22Rv1 (cell line): Measurements from ENCODE around the gene ZNF710.

ENCODE experiments used
- H3K27ac ChIP-seq: fragments of 450-650 bp; 2 replicates; pipeline ENCODE4 v1.5.1; 2017
- ZFX ChIP-seq: fragments of 450-650 bp; IDR thresholded peaks from 2 replicates; pipeline ENCODE4 v1.6.1; 2017; ENCODE audit warnings: antibody characterized with exemption, borderline replicate concordance
- TF ChIP-seq, protein P1 (sequence below): fragments of 450-650 bp; IDR thresholded peaks from 2 replicates; pipeline ENCODE4 v1.5.1; 2017; ENCODE audit warnings: mild to moderate bottlenecking

The ZNF710 gene

DNA sequence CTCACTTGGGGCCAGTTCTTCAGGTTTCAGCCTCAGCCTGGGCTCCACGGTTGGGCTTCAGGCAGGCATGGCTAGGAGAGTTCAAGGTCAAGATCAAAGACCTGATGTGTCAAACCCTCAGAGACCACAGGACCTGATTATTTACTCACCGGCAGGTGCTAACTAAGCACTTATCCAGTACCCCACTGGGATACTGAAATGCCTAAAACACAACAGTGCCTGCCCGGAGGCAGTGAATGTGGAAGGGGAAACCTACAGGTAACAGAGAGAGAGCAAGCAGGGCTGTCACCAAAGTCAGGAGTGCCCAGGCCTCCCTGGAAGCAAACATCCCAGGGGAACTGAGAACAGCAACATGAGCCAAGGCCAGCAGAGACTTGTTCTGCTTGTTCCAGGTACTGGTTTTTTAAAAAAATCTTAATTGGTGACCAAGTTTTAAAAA is 94.4 kb downstream of the ZNF710 start:
- H3K27ac ChIP-seq = peak overlapping the region; percentile 38; the same call in 1 of the 2 replicates
- TF ChIP-seq, protein P1, sequence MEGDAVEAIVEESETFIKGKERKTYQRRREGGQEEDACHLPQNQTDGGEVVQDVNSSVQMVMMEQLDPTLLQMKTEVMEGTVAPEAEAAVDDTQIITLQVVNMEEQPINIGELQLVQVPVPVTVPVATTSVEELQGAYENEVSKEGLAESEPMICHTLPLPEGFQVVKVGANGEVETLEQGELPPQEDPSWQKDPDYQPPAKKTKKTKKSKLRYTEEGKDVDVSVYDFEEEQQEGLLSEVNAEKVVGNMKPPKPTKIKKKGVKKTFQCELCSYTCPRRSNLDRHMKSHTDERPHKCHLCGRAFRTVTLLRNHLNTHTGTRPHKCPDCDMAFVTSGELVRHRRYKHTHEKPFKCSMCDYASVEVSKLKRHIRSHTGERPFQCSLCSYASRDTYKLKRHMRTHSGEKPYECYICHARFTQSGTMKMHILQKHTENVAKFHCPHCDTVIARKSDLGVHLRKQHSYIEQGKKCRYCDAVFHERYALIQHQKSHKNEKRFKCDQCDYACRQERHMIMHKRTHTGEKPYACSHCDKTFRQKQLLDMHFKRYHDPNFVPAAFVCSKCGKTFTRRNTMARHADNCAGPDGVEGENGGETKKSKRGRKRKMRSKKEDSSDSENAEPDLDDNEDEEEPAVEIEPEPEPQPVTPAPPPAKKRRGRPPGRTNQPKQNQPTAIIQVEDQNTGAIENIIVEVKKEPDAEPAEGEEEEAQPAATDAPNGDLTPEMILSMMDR = no peak
- TF ChIP-seq ZFX = no peak

DNA sequence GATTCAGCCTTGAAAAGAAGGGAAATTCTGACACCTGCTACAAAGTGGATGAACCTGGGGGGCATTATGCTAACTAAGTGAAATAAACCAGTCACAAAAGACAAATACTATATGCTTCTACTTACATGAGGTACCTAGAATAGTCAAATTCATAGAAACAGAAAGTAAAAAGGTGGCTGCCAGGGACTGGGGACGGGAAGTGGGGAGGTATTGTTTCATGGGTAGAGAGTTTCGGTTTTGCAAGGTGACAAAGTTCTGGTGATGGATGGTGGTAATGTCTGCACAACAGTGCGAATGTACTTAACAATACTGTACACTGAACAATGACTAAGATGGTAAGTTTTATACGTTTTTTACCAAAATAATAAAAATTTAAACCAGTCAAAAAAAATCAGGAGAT is 96.4 kb downstream of the ZNF710 start:
- TF ChIP-seq, protein P1 = no peak
- TF ChIP-seq ZFX = no peak
- H3K27ac ChIP-seq = no peak overlapping the region

- no peak overlapping the region for H3K27ac ChIP-seq
- no peak for TF ChIP-seq ZFX
- TF ChIP-seq, protein P1 = no peak
These were observed 98.1 kb downstream of the ZNF710 start for GRCh38 chr15:90099072-90099867.

- TF ChIP-seq, protein P1 = no peak
- TF ChIP-seq ZFX = no peak
- 0 out of 2 replicates have a peak overlapping the region, but pooled peaks have one; percentile 8 for H3K27ac ChIP-seq
These were observed 99.0 kb downstream of the ZNF710 start for GRCh38 chr15:90099868-90100831.

- TF ChIP-seq, protein P1 = no peak
- TF ChIP-seq ZFX = no peak
- H3K27ac ChIP-seq = peak overlapping the region; percentile 67
These were observed 100.2 kb downstream of the ZNF710 start for GRCh38 chr15:90101130-90101968.

GRCh38 chr15:90101969-90102890 is 101.1 kb downstream of the ZNF710 start, which contains the start of gene IDH2:
Gene IDH2, minus strand, starts transcription at chr15:90102468. Its CDS starts 78 bp downstream, at chr15:90102390.
- TF ChIP-seq ZFX = no peak
- TF ChIP-seq, protein P1 = 0 out of 2 replicates have a peak, but pooled peaks have one; percentile 9
- peak within 1 kb of the TSS; percentile 67 for H3K27ac ChIP-seq
